IPS-18c (cell line): Measurements from ENCODE around the gene AKAIN1.

Experiments used
- H3K4me3 ChIP-seq: 2 replicates; pipeline ENCODE4 v1.7.0; 2013; ENCODE audit warnings: low read depth, mild to moderate bottlenecking, low read length, moderate library complexity; ENCODE audit not compliant: insufficient read depth
- H3K9me3 ChIP-seq: one replicate; pipeline ENCODE4 v1.6.1; 2013; ENCODE audit warnings: mild to moderate bottlenecking, low read length, moderate library complexity; ENCODE audit not compliant: control insufficient read depth, insufficient read depth

The AKAIN1 gene

DNA sequence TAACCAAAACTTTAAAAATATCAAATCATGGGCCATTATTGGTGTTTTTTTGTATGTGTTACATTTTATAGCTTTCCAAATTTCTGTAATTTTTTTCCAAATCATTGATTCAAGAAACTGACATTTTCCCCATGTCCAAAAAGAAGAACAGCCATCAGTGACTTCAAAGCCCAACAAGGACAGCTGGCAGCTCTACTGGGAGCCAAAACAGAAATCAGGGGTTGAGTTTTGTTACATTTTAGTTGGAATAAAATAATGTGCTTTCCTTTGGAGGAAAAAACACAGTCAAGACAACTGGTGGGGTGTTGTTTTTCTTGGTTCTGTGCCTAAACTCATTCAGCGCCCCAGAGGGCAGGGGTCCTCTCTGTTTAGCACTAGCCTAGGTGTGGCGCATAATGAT, 23.8 kb downstream of the AKAIN1 start:
- Histone ChIP-seq H3K4me3 (no peak overlapping the region), H3K9me3 (no peaks in the 10 kb centered on the region)

DNA sequence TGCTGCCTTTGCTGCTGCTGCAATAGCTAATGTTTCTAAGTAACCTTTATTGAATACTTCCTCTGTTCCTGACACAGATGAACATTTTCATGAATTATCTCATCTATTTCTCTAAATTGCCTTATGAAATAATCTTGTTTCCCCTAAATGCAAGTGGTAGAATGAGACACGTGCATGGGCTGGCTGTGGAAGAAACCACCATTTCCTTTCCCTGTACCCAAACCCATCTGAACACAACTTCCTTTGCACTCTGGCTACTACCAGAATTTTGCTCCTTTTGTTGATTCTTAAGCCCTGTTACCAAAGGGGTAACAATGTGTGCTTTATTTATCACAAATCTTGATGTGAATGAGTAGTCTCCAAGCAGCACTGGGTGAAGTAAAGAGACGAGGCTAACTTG, 29.2 kb downstream of the AKAIN1 start:
- no peak overlapping the region for H3K4me3 ChIP-seq

DNA sequence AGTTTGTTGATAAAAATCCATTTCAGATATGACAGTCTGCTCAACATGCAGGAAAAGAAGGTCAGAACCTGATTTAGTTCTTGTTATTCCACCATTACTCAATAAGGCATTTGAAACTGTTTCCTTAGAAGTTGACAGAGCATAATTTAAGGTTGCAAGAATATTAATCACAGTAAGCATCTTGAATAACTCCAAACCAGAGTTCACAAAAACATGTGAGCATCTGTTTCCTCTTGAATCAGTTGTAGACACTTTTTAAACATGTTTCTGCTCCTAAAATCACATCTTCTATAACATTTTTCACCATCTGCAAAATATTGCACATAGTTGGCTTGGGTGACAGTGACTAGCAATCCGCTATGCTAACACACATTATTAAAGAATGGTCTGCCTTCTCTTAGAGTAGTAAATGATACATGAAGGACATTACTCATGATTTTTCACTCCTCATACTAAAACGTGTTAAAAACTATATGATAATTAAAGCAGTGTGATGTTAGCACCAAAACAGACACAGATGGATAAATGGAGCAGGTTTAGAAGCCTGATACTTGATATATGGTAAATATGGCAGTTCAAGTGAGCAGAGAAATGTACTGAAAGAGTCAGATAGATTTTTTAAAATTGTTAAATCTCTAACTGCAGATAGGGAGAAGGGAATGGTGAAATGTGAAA, 30.3 kb downstream of the AKAIN1 start:
- Histone ChIP-seq H3K4me3 (no peak overlapping the region), H3K9me3 (no peaks in the 10 kb centered on the region)

More for the DNA sequence above, 29.2 kb downstream of the AKAIN1 start:
- no peaks in the 10 kb centered on the region for H3K9me3 ChIP-seq

DNA sequence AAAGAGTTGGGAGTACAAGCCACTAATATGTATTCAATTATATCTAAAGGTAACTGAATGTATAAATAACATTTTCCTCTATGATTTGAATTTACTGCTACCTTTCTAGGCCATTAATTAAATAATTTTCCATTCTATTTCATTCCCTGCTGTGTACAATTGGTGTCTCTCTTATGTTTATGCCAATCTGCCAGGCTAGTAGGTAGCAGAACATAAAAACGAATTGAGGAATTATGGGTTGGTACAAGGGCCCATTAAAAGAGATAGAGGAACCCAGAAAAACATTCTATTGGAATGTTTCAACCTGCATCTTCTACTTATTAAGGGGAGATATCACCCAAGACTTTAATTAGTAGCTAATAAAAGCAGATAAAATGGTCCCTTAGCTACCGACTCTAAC, 32.2 kb downstream of the AKAIN1 start:
- Histone ChIP-seq H3K4me3 (no peak overlapping the region), H3K9me3 (no peaks in the 10 kb centered on the region)

DNA sequence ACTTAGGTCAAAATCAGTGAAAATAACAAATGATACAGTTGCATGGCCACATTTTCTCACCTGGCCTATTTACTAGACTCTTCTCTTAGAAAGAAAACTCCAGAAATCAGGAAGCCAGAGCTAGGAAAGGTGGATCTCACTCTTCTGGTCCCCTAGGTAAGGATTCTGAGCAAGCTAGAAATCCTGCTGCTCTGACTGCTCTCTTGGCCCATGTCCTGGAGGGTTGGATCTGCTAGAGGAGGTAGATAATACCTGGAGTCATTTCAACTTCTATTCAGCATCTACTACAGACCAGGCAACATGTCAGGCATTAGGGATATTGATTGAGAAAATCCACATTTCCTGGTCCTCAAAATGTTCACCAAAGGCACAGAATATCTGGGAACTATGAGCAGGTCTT, 34.9 kb downstream of the AKAIN1 start:
- no peaks in the 10 kb centered on the region for H3K9me3 ChIP-seq
- no peak overlapping the region for H3K4me3 ChIP-seq

DNA sequence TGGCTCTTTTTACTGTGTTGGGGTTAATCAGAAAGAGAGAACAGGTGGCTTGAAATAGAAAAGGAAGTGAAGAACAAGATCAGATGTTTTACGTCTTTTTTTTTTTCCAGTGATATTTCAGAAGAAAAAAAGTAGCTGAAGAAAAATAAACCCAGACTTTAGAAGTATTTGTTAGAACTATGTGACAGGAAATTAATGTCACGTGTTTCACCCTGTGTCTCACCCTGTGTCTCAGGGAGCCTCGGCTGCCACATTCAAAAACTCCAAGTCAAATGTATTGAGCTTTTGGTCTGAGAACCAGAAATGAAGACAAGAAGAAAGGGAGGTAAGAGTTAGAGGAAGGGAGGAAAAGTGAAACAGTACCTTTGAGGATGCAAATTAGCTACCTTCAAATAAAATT, 38.0 kb downstream of the AKAIN1 start:
- Histone ChIP-seq H3K4me3 (no peak overlapping the region), H3K9me3 (no peaks in the 10 kb centered on the region)

DNA sequence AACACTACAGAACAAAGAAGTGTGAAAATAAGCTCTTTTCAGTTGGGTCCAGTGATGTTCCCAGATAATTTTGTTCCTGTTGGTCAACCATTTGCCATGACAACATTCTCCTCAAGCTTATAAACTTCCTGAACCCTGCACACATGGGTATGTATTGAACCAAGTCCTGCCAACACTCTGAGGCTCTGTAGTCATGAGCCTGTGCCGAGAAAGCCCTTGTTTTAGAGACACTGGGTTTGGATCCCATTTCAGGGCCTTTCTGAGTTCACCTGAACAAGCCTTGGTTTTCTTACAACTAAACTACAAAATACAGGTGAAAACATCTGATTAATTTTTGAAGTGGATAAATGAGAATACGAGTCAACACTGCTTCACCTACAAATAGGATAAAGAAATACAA, 38.5 kb downstream of the AKAIN1 start:
- Histone ChIP-seq H3K9me3 (no peaks in the 10 kb centered on the region), H3K4me3 (no peak overlapping the region)

DNA sequence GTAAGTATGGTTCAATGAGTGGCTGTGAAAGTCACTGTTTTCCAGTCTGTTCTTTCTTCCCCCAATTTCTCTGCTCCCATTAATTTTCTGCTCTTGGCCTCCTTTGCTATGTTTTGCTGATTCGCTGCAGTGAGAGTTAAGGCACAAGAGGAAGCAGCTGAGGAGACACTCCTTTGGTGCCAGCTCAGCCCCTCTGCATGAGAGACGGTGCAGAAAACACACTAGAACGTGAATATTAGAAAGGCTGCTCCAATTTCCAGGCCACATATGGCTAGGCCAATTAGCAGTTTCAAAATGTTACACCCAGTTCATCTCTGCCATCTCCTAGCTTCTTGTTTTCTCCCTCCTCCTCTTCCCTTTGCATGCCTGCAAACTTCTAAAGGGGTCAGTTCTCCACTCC, 38.9 kb downstream of the AKAIN1 start:
- H3K4me3 ChIP-seq, result no peak overlapping the region
- no peaks in the 10 kb centered on the region for H3K9me3 ChIP-seq

DNA sequence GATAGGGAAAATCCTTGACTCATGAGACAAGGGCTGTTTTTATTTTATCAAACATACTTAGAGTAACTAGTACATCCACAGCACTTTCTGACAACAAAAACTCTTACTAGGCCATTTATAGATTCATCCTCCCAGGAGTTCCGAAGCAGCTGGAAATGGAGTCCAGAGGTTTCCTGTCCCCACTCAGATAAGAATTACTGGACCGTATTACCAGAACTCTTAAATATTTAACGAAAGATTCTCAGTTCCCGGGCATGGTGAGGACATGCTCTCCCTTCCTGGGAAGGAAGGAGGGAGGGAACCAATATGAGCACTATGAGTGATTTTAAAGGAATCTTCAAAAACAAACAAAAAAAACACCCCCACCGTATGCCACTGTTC, 41.2 kb downstream of the AKAIN1 start:
- H3K9me3 ChIP-seq, result no peaks in the 10 kb centered on the region

DNA sequence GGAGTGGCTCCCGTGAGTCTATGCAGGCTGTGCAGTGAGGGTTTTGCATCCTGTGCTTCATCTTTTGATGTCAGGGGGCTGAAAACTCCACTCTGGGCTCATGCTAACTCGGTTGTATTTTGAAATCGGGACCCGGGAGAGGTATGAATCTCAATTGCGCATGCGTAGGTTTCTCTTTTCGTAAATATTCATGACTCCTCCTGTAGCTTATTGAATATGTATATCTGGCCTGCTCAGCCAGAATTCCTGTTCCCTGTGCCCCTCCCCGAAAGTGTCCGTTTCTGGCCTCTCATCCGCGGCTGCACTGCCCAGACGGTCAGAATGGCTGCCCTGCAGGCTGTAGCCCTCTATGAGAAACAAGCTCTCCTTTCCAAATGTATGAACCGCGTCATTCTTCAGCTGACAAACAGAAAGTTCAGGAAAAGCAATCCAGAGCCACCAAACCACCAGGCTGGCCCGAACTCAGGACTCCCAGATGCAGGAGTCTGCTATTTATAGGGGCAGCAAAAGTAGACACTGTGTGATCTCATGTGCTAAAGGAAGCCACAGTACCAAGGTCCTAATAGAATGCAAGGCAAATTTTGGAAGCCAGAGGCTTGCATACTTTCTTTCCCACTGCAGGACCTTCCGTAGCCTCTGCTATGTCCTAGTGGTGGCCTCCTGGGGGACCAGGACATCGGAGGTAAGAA, 41.7 kb downstream of the AKAIN1 start:
- no peaks in the 10 kb centered on the region for H3K9me3 ChIP-seq
- H3K4me3 ChIP-seq, result no peak overlapping the region

More for the DNA sequence above, 41.2 kb downstream of the AKAIN1 start:
- no peak overlapping the region for H3K4me3 ChIP-seq

DNA sequence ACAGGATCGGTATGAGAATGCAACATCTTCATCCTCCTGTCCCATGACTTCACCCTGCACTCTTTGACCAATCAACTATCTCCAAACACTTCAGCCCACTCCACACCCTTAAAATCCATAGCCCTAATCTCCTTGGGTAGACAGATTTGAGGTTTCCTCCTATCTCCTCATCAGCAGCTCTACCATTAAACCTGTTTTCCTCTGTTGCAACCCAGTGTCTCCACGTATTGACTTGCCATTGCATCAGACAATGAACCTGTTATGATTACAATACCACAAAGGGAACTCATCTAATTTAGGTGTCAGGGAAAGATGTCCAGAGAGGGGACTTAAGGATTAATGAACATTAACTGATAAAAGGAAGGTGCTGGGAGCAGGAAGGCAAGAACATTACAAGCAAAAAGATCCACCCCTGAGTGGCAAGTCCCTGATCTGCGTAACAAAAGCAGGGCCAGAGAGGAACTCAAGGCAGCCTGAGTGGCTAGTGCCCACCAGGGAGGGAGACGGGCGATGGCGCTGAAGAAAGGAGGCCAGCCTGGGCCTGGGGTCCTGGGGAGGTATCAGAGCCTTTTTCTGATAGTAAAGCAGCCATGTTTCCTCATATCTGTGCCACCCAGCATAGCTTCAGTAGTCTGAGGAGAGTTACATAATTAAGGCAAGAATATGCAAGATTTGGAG, 44.6 kb downstream of the AKAIN1 start:
- no peaks in the 10 kb centered on the region for H3K9me3 ChIP-seq
- H3K4me3 ChIP-seq, result no peak overlapping the region

DNA sequence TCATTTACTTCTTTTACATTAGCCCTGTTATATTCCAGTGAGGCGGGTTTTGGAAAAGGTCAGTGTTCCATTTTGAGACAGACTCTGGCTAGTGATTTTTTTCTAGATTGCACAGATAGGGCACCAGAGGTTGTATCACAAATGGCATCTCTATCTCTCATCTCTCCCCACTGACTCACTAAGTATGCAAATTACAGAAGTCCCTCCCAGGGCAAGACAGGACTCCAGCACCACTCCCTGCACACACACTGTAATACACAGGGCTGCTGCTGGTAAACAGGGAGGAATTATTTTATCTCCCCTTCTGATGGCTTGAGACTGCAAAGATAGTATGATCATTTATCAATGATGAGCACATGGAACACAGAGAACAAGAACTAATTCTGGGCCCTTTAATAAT, 46.2 kb downstream of the AKAIN1 start:
- Histone ChIP-seq H3K4me3 (no peak overlapping the region), H3K9me3 (no peaks in the 10 kb centered on the region)

DNA sequence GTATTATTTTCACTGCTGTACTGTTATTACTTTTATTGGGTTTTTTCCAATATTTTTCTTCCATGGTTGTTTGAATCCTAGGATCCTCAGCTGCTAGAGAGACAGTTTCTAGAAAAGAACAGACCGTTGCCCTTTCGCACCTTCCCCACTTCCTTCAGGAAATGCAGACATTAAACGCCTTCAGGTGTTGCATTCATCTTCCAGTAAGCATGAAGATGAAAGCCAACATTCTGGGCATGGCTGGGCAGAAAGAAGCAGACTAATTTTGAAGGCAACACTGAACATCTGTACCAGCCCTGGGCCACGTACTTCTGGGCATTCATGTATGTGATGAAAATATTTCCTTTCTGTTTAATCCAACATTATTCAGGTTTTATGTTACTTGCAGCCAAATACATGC, 51.0 kb downstream of the AKAIN1 start:
- H3K9me3 ChIP-seq, result no peaks in the 10 kb centered on the region
- H3K4me3 ChIP-seq, result no peak overlapping the region

DNA sequence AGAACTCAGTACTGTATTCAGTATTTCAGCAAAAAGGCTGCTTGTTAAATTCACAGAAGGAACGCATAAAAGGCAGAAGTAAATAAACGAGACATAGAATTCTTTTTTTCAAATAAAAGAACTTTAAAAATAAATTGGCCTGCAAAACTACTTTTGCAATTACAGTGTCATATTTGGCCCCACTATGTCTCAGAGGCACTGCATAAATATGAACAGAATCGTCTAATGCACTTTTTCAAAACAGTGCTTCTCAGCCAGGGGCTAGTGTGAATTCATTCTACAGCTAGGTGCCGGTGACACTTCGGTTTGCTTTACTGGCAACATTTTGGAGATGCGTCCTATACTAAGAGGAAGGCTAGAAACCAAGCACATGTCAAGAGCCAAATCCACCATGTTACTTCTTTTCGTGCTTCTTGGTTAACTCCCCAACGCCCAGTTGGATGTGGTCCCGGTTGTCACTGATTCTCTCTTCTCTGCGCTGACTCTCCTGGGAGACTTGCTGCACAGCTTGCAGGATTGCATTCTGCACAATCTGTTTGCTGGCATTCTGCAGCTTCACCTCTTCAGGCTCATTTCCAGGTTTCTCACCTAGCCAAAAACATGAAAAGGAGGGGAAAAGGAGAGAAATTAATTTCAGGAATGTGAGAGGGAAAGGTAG, 51.8 kb downstream of the AKAIN1 start:
- H3K9me3 ChIP-seq, result no peaks in the 10 kb centered on the region
- H3K4me3 ChIP-seq, result no peak overlapping the region

DNA sequence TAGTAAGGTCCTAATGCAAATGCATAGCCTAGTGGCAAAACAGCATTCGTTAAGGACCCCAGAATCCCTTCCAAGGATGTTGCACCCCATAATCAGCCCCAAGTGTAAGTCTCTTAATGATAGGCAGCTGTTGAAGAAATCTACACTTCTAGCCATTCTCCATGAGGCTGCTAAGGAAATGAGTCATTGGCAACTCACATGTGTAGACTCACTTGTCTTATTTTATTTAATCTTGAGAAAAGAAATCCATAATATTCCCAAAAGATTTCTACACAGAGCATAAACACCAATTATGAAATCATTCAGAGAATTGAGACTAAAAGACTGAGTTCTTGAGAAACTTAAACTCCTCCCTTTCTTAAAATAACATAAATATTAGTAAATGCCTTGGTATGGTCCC, 52.4 kb downstream of the AKAIN1 start:
- no peaks in the 10 kb centered on the region for H3K9me3 ChIP-seq
- no peak overlapping the region for H3K4me3 ChIP-seq

DNA sequence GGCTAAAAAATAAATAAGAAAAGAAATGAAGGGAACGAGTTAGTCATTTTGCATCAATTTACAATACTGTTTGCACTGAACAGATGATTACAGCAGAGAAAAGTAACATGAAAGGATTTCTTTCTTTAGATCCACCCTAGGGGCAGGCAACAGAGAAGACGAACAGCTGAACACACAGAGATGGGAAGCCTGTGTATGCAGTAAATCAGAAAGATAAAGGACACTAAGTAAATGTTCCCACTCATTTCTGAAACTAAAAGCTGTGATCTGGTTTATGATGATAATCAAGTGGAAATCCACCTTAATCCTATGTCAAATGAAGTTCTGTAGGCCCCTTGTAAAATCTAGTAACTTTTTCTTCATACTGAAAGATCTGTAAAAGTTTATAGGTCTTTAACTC, 54.2 kb downstream of the AKAIN1 start:
- no peaks in the 10 kb centered on the region for H3K9me3 ChIP-seq
- H3K4me3 ChIP-seq, result no peak overlapping the region

DNA sequence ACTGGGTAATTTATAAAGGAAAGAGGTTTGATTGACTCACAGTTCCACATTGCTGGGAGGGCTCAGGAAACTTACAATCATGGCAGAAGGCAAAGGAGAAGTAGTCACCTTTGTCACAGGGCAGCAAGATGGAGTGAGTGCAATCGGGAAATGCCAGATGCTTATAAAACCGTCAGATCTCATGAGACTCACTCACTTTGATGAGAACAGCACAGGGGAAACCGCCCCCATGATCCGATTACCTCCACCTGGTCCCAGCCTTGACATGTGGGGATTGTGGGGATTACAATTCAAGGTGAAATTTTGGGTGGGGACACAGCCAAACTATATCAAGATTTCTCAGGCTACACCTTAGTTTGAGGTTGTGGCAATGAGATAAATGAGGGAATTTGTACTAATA, 54.9 kb downstream of the AKAIN1 start:
- Histone ChIP-seq H3K9me3 (no peaks in the 10 kb centered on the region), H3K4me3 (no peak overlapping the region)

DNA sequence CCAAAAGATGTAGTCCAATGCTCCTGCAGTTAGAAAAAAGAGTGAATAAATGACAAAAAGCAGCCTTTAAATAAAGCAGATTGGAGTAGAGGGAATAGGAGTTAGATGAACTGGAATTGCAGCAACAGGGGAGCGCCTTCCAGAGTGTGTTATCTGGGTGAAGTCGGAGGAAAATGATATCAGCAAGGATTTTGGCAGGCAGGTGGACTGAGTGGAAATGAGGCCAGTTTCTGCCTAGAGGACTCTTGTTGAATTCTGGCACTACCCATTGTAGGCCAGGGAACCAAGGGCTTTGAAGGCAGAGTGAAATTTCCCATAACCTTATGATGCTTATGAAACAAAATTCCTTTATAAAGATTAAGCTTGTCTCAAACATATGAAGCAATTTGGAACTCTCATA, 59.8 kb downstream of the AKAIN1 start:
- H3K4me3 ChIP-seq, result no peak overlapping the region
- H3K9me3 ChIP-seq, result no peaks in the 10 kb centered on the region
